CD14-positive monocyte (primary cell): ENCODE results near the gene CA10. TPM values are rescaled to one million over a fixed set of nuclear protein-coding genes. Genes with fewer than 3 reads are reported as not detected.

Source experiments
- DNase-seq, 3 donors: peaks; one replicate each; pipeline ENCODE4 v3.0.0-alpha.2; 2011 to 2022
- H2AFZ ChIP-seq: 2 replicates; pipeline ENCODE4 v1.6.0; 2012; ENCODE audit warnings: mild to moderate bottlenecking, low read depth, low read length, inconsistent platforms; ENCODE audit not compliant: insufficient read depth, poor library complexity, severe bottlenecking
- H3K27ac ChIP-seq, 2 donors: 1 replicate in 1 of 2; 2 replicates in 1 of 2; pipeline ENCODE4 v1.5.1; 2012 to 2013; ENCODE audit warnings: low read length in 2 of 2, control low read depth in 1 of 2, inconsistent platforms in 1 of 2, low read depth in 1 of 2, mild to moderate bottlenecking in 1 of 2
- H3K27me3 ChIP-seq, 2 donors: one replicate each; pipeline versions ENCODE4 v1.6.0 to v1.6.1; 2011 to 2013; ENCODE audit warnings: low read length in 2 of 2; ENCODE audit not compliant: control insufficient read depth in 2 of 2, insufficient read depth in 2 of 2
- H3K36me3 ChIP-seq, 2 donors: replicated peaks in 1 of 2; 1 replicate in 1 of 2; 2 replicates in 1 of 2; pipeline versions ENCODE4 v1.5.1 to v1.6.1; 2012 to 2013; ENCODE audit warnings: low read length in 2 of 2, control low read depth in 1 of 2, inconsistent platforms in 1 of 2, mild to moderate bottlenecking in 1 of 2; ENCODE audit not compliant: insufficient read depth in 2 of 2, control insufficient read depth in 1 of 2
- H3K4me1 ChIP-seq, 2 donors: 1 replicate in 1 of 2; 2 replicates in 1 of 2; pipeline versions ENCODE4 v1.5.1 to v1.6.1; 2012 to 2013; ENCODE audit warnings: low read length in 2 of 2, control low read depth in 1 of 2, inconsistent platforms in 1 of 2, mild to moderate bottlenecking in 1 of 2, moderate library complexity in 1 of 2; ENCODE audit not compliant: insufficient read depth in 2 of 2, control insufficient read depth in 1 of 2
- H3K4me2 ChIP-seq: replicated peaks from 2 replicates; pipeline ENCODE3; 2012; ENCODE audit warnings: low read length, moderate library complexity, mild to moderate bottlenecking; ENCODE audit not compliant: poor library complexity, severe bottlenecking; ENCODE audit errors: extremely low read depth
- H3K4me3 ChIP-seq, 3 experiments: fragments of 200-600 bp in 1 of 3; sonication (generic) in 1 of 3; replicated peaks in 1 of 3; 1 replicate in 2 of 3; 2 replicates in 1 of 3; pipeline ENCODE4 v1.5.1; 2011 to 2013; ENCODE audit warnings: low read length in 3 of 3, mild to moderate bottlenecking in 3 of 3, control low read depth in 2 of 3, low read depth in 2 of 3, inconsistent platforms in 1 of 3, moderate library complexity in 1 of 3
- H3K79me2 ChIP-seq: 2 replicates; pipeline ENCODE4 v1.6.0; 2012; ENCODE audit warnings: mild to moderate bottlenecking, control low read depth, inconsistent platforms, low read length, moderate library complexity; ENCODE audit not compliant: insufficient read depth
- H3K9ac ChIP-seq: 2 replicates; pipeline ENCODE4 v1.6.0; 2017; ENCODE audit warnings: low read length, mild to moderate bottlenecking; ENCODE audit not compliant: insufficient read depth, poor library complexity, severe bottlenecking
- H3K9me3 ChIP-seq, 2 donors: replicated peaks in 1 of 2; 1 replicate in 1 of 2; 2 replicates in 1 of 2; pipeline versions ENCODE4 v1.5.1 to v1.6.1; 2012 to 2013; ENCODE audit warnings: low read length in 2 of 2, control low read depth in 1 of 2; ENCODE audit not compliant: control insufficient read depth in 1 of 2, insufficient read depth in 1 of 2
- H4K20me1 ChIP-seq: 2 replicates; pipeline ENCODE4 v1.6.0; 2012; ENCODE audit warnings: mild to moderate bottlenecking, low read length, control low read depth, moderate library complexity; ENCODE audit not compliant: insufficient read depth
- H3K27ac Mint-ChIP-seq, 7 donors: one replicate each; pipeline ENCODE4 v1.8.0; 2020; ENCODE audit warnings: mild to moderate bottlenecking in 7 of 7, mixed read lengths in 7 of 7, moderate library complexity in 6 of 7, inconsistent platforms in 2 of 7
- H3K27me3 Mint-ChIP-seq, 3 donors: one replicate each; pipeline ENCODE4 v1.8.0; 2021 to 2022; ENCODE audit warnings: low read depth in 3 of 3, mild to moderate bottlenecking in 3 of 3, mixed read lengths in 3 of 3, moderate library complexity in 3 of 3, inconsistent platforms in 1 of 3
- H3K36me3 Mint-ChIP-seq, 2 donors: one replicate each; pipeline ENCODE4 v1.8.0; 2020; ENCODE audit warnings: mixed read lengths in 2 of 2, inconsistent platforms in 1 of 2, mild to moderate bottlenecking in 1 of 2
- H3K4me1 Mint-ChIP-seq: one replicate; pipeline ENCODE4 v1.8.0; 2020; ENCODE audit warnings: mild to moderate bottlenecking, mixed read lengths
- H3K4me3 Mint-ChIP-seq, 2 donors: one replicate each; pipeline ENCODE4 v1.8.0; 2020; ENCODE audit warnings: mild to moderate bottlenecking in 2 of 2, mixed read lengths in 2 of 2, moderate library complexity in 1 of 2
- H3K9me3 Mint-ChIP-seq, 7 donors: one replicate each; pipeline ENCODE4 v1.8.0; 2020 to 2022; ENCODE audit warnings: mixed read lengths in 7 of 7, mild to moderate bottlenecking in 6 of 7, moderate library complexity in 6 of 7, inconsistent platforms in 2 of 7
- WGBS: methylation state at CpG from one replicate; pipeline ENCODE4 v1.1.5; 2013; ENCODE audit warnings: missing lambda C conversion rate; ENCODE audit not compliant: insufficient coverage; 5-methylcytosine and 5-hydroxymethylcytosine counted together
- intact Hi-C, 2 donors: fragments of 100-400 bp; cut with micrococcal nuclease; formaldehyde crosslinking; loops; one replicate each; pipeline versions ENCODE4 v1.15.0 to v1.15.1; 2023
- polyA plus RNA-seq, 3 donors: library from polyadenylated mRNA; depleted of rRNA in 1 of 3; unstranded in 2 of 3; stranded (reverse) in 1 of 3; fragments of 300-500 nt in 2 of 3; fragments of >200 nt in 1 of 3; fragmentation: Illumina TruSeq in 2 of 3; gene quantifications; 1 replicate in 2 of 3; 2 replicates in 1 of 3; pipeline ENCODE4 v1.2.3, GENCODE V29; 2012 to 2021
- TF ChIP-seq, protein P1 (sequence below): fragments of 200-600 bp; IDR thresholded peaks from one replicate; pipeline ENCODE4 v1.8.0; 2022; ENCODE audit warnings: antibody characterized with exemption, mild to moderate bottlenecking

The CA10 gene
- polyA plus RNA-seq, 3 donors: not detected

DNA sequence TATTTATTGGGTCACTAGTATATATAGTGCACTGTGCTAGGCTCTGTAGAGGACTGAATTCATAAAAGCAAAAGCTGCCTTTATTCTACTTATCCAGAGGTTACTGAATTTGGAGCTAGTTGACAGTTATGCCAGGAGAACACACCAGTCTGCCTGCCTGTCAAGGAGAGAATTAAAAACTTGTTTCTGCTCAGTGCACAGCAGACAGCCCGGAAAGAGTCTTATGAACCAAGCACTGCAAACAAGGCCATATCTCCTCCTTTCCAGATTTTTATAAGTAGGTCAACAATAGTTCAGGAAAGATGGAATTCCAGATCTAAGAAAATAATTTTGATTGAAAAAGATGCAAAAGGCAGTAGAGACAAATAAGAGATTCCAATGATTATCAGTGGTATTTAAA is 267.8 kb downstream of the CA10 start:
- no peaks in the 10 kb centered on the region for H3K36me3 Mint-ChIP-seq
- Histone ChIP-seq H3K4me2 (no peak overlapping the region), H3K9ac (no peak overlapping the region), H3K9me3 (no peaks in the 10 kb centered on the region), H3K79me2 (no peaks in the 10 kb centered on the region), H3K27me3 (no peaks in the 10 kb centered on the region), H3K36me3 (no peaks in the 10 kb centered on the region), H3K4me3 (no peak overlapping the region), H3K27ac (no peak overlapping the region), H3K4me1 (no peaks in the 10 kb centered on the region), H2AFZ (no peak overlapping the region), H4K20me1 (no peaks in the 10 kb centered on the region)
- DNase-seq: no peak
- H3K27me3 Mint-ChIP-seq: peaks cover 0 to 1% (median 0%) of the 10 kb centered on the region in 3 donors
- peaks cover 0 to 4% (median 0%) of the 10 kb centered on the region in 7 donors for H3K9me3 Mint-ChIP-seq
- H3K4me3 Mint-ChIP-seq: no peak overlapping the region
- intact Hi-C loops: no loop called here
- H3K4me1 Mint-ChIP-seq: no peaks in the 10 kb centered on the region
- TF ChIP-seq, protein P1, sequence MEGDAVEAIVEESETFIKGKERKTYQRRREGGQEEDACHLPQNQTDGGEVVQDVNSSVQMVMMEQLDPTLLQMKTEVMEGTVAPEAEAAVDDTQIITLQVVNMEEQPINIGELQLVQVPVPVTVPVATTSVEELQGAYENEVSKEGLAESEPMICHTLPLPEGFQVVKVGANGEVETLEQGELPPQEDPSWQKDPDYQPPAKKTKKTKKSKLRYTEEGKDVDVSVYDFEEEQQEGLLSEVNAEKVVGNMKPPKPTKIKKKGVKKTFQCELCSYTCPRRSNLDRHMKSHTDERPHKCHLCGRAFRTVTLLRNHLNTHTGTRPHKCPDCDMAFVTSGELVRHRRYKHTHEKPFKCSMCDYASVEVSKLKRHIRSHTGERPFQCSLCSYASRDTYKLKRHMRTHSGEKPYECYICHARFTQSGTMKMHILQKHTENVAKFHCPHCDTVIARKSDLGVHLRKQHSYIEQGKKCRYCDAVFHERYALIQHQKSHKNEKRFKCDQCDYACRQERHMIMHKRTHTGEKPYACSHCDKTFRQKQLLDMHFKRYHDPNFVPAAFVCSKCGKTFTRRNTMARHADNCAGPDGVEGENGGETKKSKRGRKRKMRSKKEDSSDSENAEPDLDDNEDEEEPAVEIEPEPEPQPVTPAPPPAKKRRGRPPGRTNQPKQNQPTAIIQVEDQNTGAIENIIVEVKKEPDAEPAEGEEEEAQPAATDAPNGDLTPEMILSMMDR: no peak
- H3K27ac Mint-ChIP-seq: no peak overlapping the region
- WGBS: no CpG with 5 or more reads among the region's 1 CpG

DNA sequence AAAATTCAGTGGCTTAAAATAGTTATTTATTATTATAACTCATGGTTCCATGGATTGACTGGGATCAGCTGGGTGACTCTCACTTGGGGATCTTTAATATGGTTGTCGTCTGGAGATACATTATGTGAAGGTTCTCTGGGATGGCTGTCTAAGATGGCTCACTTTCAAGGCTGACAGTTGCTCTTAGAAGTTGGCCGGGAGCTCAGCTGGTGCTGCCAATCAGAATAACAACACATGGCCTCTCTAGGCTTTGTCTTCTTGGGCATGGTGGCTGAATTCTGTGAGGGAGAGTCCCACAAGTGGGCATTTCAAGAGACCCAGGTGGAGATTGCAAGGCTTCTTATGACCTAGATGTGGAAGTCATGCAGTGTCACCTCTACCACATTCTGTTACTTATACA is 269.7 kb downstream of the CA10 start:
- H3K4me1 ChIP-seq: no peaks in the 10 kb centered on the region
- peaks cover 0 to 3% (median 0%) of the 10 kb centered on the region in 7 donors for H3K9me3 Mint-ChIP-seq
- H3K9ac ChIP-seq: no peak overlapping the region
- H3K27me3 ChIP-seq: no peaks in the 10 kb centered on the region
- no peaks in the 10 kb centered on the region for H3K36me3 Mint-ChIP-seq
- no peak for DNase-seq
- no peak overlapping the region for H3K4me3 Mint-ChIP-seq
- no peak overlapping the region for H3K4me2 ChIP-seq
- TF ChIP-seq, protein P1: no peak
- no peaks in the 10 kb centered on the region for H3K36me3 ChIP-seq
- WGBS: 100% methylated on average over 1 of the region's 2 CpGs
- no peaks in the 10 kb centered on the region for H4K20me1 ChIP-seq
- no peak overlapping the region for H3K4me3 ChIP-seq
- H3K27ac ChIP-seq: no peak overlapping the region
- intact Hi-C loops: no loop called here
- peaks cover 0 to 1% (median 0%) of the 10 kb centered on the region in 3 donors for H3K27me3 Mint-ChIP-seq
- H3K27ac Mint-ChIP-seq: no peak overlapping the region
- no peaks in the 10 kb centered on the region for H3K4me1 Mint-ChIP-seq
- H3K79me2 ChIP-seq: no peaks in the 10 kb centered on the region
- H3K9me3 ChIP-seq: no peaks in the 10 kb centered on the region
- H2AFZ ChIP-seq: no peak overlapping the region
